Gastroesophageal sphincter (tissue), 4 donors: ENCODE results near the gene CDH23. TPM values are rescaled to one million over a fixed set of nuclear protein-coding genes. Genes with fewer than 3 reads are reported as not detected.

Experiments used
- ATAC-seq: fragments of 150-250 bp; one replicate; pipeline ENCODE4 v1.9.1; 2016; ENCODE audit warnings: mild to moderate bottlenecking, moderate library complexity
- H3K27ac ChIP-seq, 4 donors: fragments of 200-600 bp; sonication (generic) in 3 of 4; 1 replicate in 3 of 4; 2 replicates in 1 of 4; pipeline ENCODE4 v1.5.1; 2016 to 2019
- H3K27me3 ChIP-seq: fragments of 200-600 bp; sonication (generic); one replicate; pipeline ENCODE4 v1.5.1; 2019
- H3K36me3 ChIP-seq, 2 donors: fragments of 200-600 bp; sonication (generic); one replicate each; pipeline ENCODE4 v1.5.1; 2019; ENCODE audit warnings: control low read depth in 1 of 2
- H3K4me1 ChIP-seq, 3 donors: fragments of 200-600 bp; sonication (generic); 1 replicate in 2 of 3; 2 replicates in 1 of 3; pipeline ENCODE4 v1.5.1; 2016 to 2019; ENCODE audit warnings: control low read depth in 2 of 3
- H3K4me3 ChIP-seq, 2 donors: fragments of 200-600 bp; sonication (generic); one replicate each; pipeline ENCODE4 v1.5.1; 2019; ENCODE audit warnings: mild to moderate bottlenecking in 1 of 2, moderate library complexity in 1 of 2
- H3K9me3 ChIP-seq, 3 donors: fragments of 200-600 bp; sonication (generic); one replicate each; pipeline ENCODE4 v1.5.1; 2017 to 2019; ENCODE audit warnings: control low read depth in 2 of 3
- CTCF ChIP-seq, 4 experiments: fragments of 200-600 bp in 2 of 4; fragments of 450-650 bp in 2 of 4; sonication (generic) in 1 of 4; IDR thresholded peaks; one replicate each; pipeline ENCODE4 v1.5.1; 2017 to 2019; ENCODE audit warnings: antibody characterized with exemption in 4 of 4, mild to moderate bottlenecking in 2 of 4, moderate library complexity in 2 of 4
- EP300 ChIP-seq: sonication (generic); formaldehyde crosslinking; IDR thresholded peaks from one replicate; pipeline ENCODE4 v1.6.1; 2017; ENCODE audit warnings: antibody characterized with exemption, mild to moderate bottlenecking
- POLR2A ChIP-seq, 2 donors: fragments of 450-650 bp; IDR thresholded peaks; one replicate each; pipeline ENCODE4 v1.6.1; 2017; ENCODE audit warnings: antibody characterized with exemption in 2 of 2, mild to moderate bottlenecking in 2 of 2, moderate library complexity in 1 of 2
- POLR2AphosphoS5 ChIP-seq: sonication (generic); formaldehyde crosslinking; IDR thresholded peaks from one replicate; pipeline ENCODE4 v1.6.1; 2017; ENCODE audit warnings: antibody characterized with exemption
- WGBS, 2 donors: methylation state at CpG; one replicate each; pipeline ENCODE4 v1.1.5; 2018; ENCODE audit warnings: low coverage in 1 of 2; 5-methylcytosine and 5-hydroxymethylcytosine counted together
- total RNA-seq, 4 donors: library from RNA; depleted of rRNA; stranded (reverse); fragments of >200 nt; gene quantifications; one replicate each; pipeline ENCODE4 v1.1.0, GENCODE V29; 2016

The CDH23 gene
- total RNA-seq, 4 donors from 2014 or later = 5.1 to 33.5 (median 16.2) TPM

- no peak for TF ChIP-seq POLR2A (IDR thresholded peaks at IDR 0.05)
- TF ChIP-seq CTCF (IDR thresholded peaks at IDR 0.05) = no peak
- TF ChIP-seq POLR2AphosphoS5 = no peak
- TF ChIP-seq EP300 = no peak
- Histone ChIP-seq H3K9me3 (peaks cover 0 to 23% (median 0%) of the 10 kb centered on the region in 3 donors), H3K27ac (no peak overlapping the region), H3K4me1 (no peaks in the 10 kb centered on the region), H3K36me3 (no peaks in the 10 kb centered on the region), H3K4me3 (no peak overlapping the region), H3K27me3 (no peaks in the 10 kb centered on the region)
- no peak for ATAC-seq
- 100% methylated on average over 1 of the region's 1 CpG for WGBS, 2 donors
These were observed 91.0 kb downstream of the CDH23 start for GRCh38 chr10:71487726-71488125.

- Histone ChIP-seq H3K4me3 (no peak overlapping the region), H3K27me3 (no peaks in the 10 kb centered on the region), H3K9me3 (peaks cover 0 to 23% (median 0%) of the 10 kb centered on the region in 3 donors), H3K27ac (no peak overlapping the region), H3K4me1 (no peaks in the 10 kb centered on the region), H3K36me3 (no peaks in the 10 kb centered on the region)
- ATAC-seq = no peak
- 90 to 100% methylated on average over 2 of the region's 2 CpGs for WGBS, 2 donors
- no peak for TF ChIP-seq CTCF (IDR thresholded peaks at IDR 0.05)
- TF ChIP-seq POLR2AphosphoS5 = no peak
- TF ChIP-seq POLR2A (IDR thresholded peaks at IDR 0.05) = no peak
- no peak for TF ChIP-seq EP300
These were observed 92.4 kb downstream of the CDH23 start for GRCh38 chr10:71489077-71489476.

- peaks cover 0 to 20% (median 0%) of the 10 kb centered on the region in 3 donors for H3K9me3 ChIP-seq
- H3K4me3 ChIP-seq = no peak overlapping the region
- no peaks in the 10 kb centered on the region for H3K36me3 ChIP-seq
- TF ChIP-seq POLR2A (IDR thresholded peaks at IDR 0.05) (no peak), POLR2AphosphoS5 (no peak), CTCF (IDR thresholded peaks at IDR 0.05) (no peak), EP300 (no peak)
- no peaks in the 10 kb centered on the region for H3K27me3 ChIP-seq
- no peak for ATAC-seq
- no peaks in the 10 kb centered on the region for H3K4me1 ChIP-seq
- no peak overlapping the region for H3K27ac ChIP-seq
- 17 to 100% methylated on average over 1 of the region's 6 CpGs for WGBS, 2 donors
These were observed 96.2 kb downstream of the CDH23 start for GRCh38 chr10:71492872-71493271.

GRCh38 chr10:71493741-71494140 is 97.0 kb downstream of the CDH23 start:
- no peak for ATAC-seq
- Histone ChIP-seq H3K4me1 (no peaks in the 10 kb centered on the region), H3K4me3 (no peak overlapping the region), H3K27me3 (no peaks in the 10 kb centered on the region), H3K36me3 (no peaks in the 10 kb centered on the region), H3K27ac (no peak overlapping the region), H3K9me3 (peaks cover 0 to 12% (median 0%) of the 10 kb centered on the region in 3 donors)
- no peak for TF ChIP-seq CTCF (IDR thresholded peaks at IDR 0.05)
- TF ChIP-seq EP300 = no peak
- TF ChIP-seq POLR2A (IDR thresholded peaks at IDR 0.05) = no peak
- TF ChIP-seq POLR2AphosphoS5 = no peak
- WGBS, 2 donors = 96 to 98% methylated on average over 6 of the region's 6 CpGs

GRCh38 chr10:71494476-71494875 is 97.8 kb downstream of the CDH23 start:
- Histone ChIP-seq H3K36me3 (no peaks in the 10 kb centered on the region), H3K27me3 (no peaks in the 10 kb centered on the region), H3K27ac (no peak overlapping the region), H3K4me1 (no peaks in the 10 kb centered on the region), H3K4me3 (no peak overlapping the region), H3K9me3 (peaks cover 0 to 4% (median 0%) of the 10 kb centered on the region in 3 donors)
- TF ChIP-seq CTCF (IDR thresholded peaks at IDR 0.05) (no peak), POLR2A (IDR thresholded peaks at IDR 0.05) (no peak), EP300 (no peak), POLR2AphosphoS5 (no peak)
- 93% methylated on average over 7 of the region's 8 CpGs; no CpG with 5 or more reads in 1 of the 2 donors for WGBS, 2 donors
- no peak for ATAC-seq
